Mesendoderm (in vitro differentiated cells): ENCODE data around the gene GNAQ.
"Not testable (repeated sequence)": the region's sequence is repeated elsewhere in the genome, so short reads cannot be mapped to it uniquely, and the experiment has no call there.

ENCODE experiments used
- DNase-seq: peaks from one replicate; pipeline ENCODE4 v3.0.0; 2013
- H2AK5ac ChIP-seq: 2 replicates; pipeline ENCODE4 v1.6.1; 2013; ENCODE audit warnings: low read length, inconsistent platforms
- H2BK120ac ChIP-seq: 2 replicates; pipeline ENCODE4 v1.6.1; 2013; ENCODE audit warnings: low read depth, mild to moderate bottlenecking, low read length, moderate library complexity, mixed read lengths
- H2BK15ac ChIP-seq: replicated peaks from 2 replicates; pipeline ENCODE4 v1.6.1; 2013; ENCODE audit warnings: low read depth, mild to moderate bottlenecking, moderate library complexity
- H2BK5ac ChIP-seq: 2 replicates; pipeline ENCODE4 v1.6.1; 2013; ENCODE audit warnings: low read length, inconsistent platforms
- H3K18ac ChIP-seq: 2 replicates; pipeline ENCODE4 v1.6.1; 2013; ENCODE audit warnings: mild to moderate bottlenecking, low read length, mixed read lengths
- H3K23ac ChIP-seq: one replicate; pipeline ENCODE4 v1.6.1; 2013; ENCODE audit warnings: low read length
- H3K27ac ChIP-seq: 2 replicates; pipeline ENCODE4 v1.5.1; 2013; ENCODE audit warnings: low read depth, mild to moderate bottlenecking, inconsistent platforms, low read length, moderate library complexity
- H3K27me3 ChIP-seq: 2 replicates; pipeline ENCODE4 v1.6.1; 2013; ENCODE audit warnings: low read length, control low read depth, mild to moderate bottlenecking, inconsistent platforms; ENCODE audit not compliant: insufficient read depth, poor library complexity
- H3K36me3 ChIP-seq: 2 replicates; pipeline ENCODE4 v1.6.1; 2013; ENCODE audit warnings: low read length, inconsistent platforms; ENCODE audit not compliant: control insufficient read depth, insufficient read depth
- H3K4ac ChIP-seq: one replicate; pipeline ENCODE4 v1.6.1; 2013; ENCODE audit warnings: low read depth, mild to moderate bottlenecking, low read length, moderate library complexity
- H3K4me1 ChIP-seq: 2 replicates; pipeline ENCODE4 v1.6.1; 2013; ENCODE audit warnings: low read depth, low read length, inconsistent platforms; ENCODE audit not compliant: control insufficient read depth
- H3K4me2 ChIP-seq: 2 replicates; pipeline ENCODE4 v1.6.1; 2013; ENCODE audit warnings: low read length
- H3K4me3 ChIP-seq: 2 replicates; pipeline ENCODE4 v1.5.1; 2013; ENCODE audit warnings: mild to moderate bottlenecking, low read length
- H3K56ac ChIP-seq: one replicate; pipeline ENCODE4 v1.6.1; 2013; ENCODE audit warnings: low read length
- H3K79me1 ChIP-seq: 2 replicates; pipeline ENCODE4 v1.6.1; 2013; ENCODE audit warnings: low read length, inconsistent platforms
- H3K79me2 ChIP-seq: 2 replicates; pipeline ENCODE4 v1.6.1; 2013; ENCODE audit warnings: mild to moderate bottlenecking, low read length; ENCODE audit not compliant: control insufficient read depth, insufficient read depth
- H3K9ac ChIP-seq: 2 replicates; pipeline ENCODE4 v1.6.1; 2013; ENCODE audit warnings: low read length, inconsistent platforms
- H4K5ac ChIP-seq: one replicate; pipeline ENCODE4 v1.6.1; 2013; ENCODE audit warnings: low read length
- H4K8ac ChIP-seq: one replicate; pipeline ENCODE4 v1.6.1; 2013; ENCODE audit warnings: low read depth, mild to moderate bottlenecking, control low read depth, low read length, moderate library complexity
- WGBS: extraction: QIAGEN DNeasy Blood & Tissue Kit; methylation state at CpG from one replicate; pipeline ENCODE4 v1.1.7; 2013; ENCODE audit warnings: low lambda C conversion rate, missing lambda C conversion rate; ENCODE audit not compliant: insufficient coverage; ENCODE audit errors: extremely low coverage; 5-methylcytosine and 5-hydroxymethylcytosine counted together

GNAQ gene

DNA sequence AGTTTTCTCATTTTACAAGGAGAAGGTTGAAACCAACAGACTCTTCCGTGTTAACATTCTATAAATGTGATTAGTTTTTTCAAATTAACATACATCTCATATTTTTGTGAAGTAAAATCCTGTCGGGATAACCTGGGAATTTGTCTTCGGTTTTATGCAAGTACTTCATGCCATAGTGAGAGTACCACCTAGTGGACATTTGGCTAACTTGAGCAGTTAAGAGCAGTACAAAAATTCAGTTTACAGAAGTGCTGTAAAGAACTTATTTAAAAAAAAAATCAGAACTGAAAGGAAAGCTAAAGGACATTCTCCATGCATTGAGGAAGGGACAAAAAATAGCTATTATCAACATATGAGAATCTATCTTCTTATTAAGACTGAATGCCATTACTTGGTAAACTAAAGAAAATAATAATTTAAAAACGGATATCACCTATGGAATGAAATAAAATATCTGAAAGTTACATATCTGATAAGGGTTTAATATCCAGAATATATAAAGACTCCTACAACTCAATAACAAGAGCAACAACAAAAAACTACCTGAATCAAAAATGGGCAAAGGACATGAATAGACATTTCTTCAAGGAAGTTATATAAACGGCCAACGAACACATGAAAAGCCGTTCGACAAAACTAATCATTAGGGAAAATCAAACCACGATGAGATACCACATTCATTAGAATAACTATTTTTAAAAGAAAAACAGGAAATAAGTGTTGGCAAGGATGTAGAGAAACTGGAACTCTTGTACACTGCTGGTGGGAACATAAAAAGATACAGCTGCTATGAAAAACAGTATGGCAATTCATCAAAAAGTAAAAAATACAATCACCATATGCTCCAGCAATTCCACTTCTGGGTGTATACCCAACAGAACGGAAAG lies 266.5 kb downstream of the GNAQ start:
- Histone ChIP-seq H2BK5ac (no peak overlapping the region), H3K79me1 (no peaks in the 10 kb centered on the region), H3K27ac (no peak overlapping the region), H3K4me1 (no peaks in the 10 kb centered on the region), H3K4me3 (no peak overlapping the region), H3K23ac (no peak overlapping the region), H2BK120ac (no peak overlapping the region), H3K27me3 (no peaks in the 10 kb centered on the region), H3K79me2 (no peaks in the 10 kb centered on the region), H3K56ac (no peak overlapping the region), H4K5ac (no peak overlapping the region), H4K8ac (no peak overlapping the region), H3K9ac (no peak overlapping the region), H3K4ac (no peak overlapping the region), H3K4me2 (no peak overlapping the region), H3K18ac (no peak overlapping the region), H2BK15ac (no peak overlapping the region), H3K36me3 (no peaks in the 10 kb centered on the region), H2AK5ac (no peak overlapping the region)
- peak; percentile 65 for DNase-seq
- no CpG with 5 or more reads among the region's 10 CpGs for WGBS

DNA sequence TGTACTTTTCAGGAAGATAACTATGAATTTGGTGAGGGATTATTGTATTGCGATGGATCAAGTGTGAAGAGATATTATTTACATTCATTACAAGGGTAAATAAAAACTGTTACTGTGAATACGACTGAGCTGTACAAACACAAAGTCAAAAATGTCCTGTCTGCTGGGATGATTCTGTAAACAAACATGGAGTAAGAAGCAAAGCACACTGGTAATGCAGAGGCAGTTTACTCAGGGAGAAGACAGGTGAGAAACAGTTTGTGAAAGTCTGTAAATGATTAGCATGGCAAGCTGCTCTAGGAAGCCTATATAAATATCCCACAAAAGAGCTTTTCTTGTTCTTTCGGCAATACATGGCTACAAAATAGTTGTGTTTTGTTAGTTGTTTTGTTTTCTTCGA lies 268.0 kb downstream of the GNAQ start:
- Histone ChIP-seq H3K23ac (no peak overlapping the region), H3K79me1 (no peaks in the 10 kb centered on the region), H3K79me2 (no peaks in the 10 kb centered on the region), H2BK120ac (no peak overlapping the region), H4K8ac (no peak overlapping the region), H3K4me3 (no peak overlapping the region), H3K27me3 (no peaks in the 10 kb centered on the region), H2BK5ac (no peak overlapping the region), H3K56ac (no peak overlapping the region), H3K18ac (no peak overlapping the region), H2BK15ac (no peak overlapping the region), H3K4me2 (no peak overlapping the region), H3K36me3 (no peaks in the 10 kb centered on the region), H3K27ac (no peak overlapping the region), H3K9ac (no peak overlapping the region), H3K4me1 (no peaks in the 10 kb centered on the region), H2AK5ac (no peak overlapping the region), H4K5ac (no peak overlapping the region), H3K4ac (no peak overlapping the region)
- WGBS, result 100% methylated on average over 2 of the region's 4 CpGs
- no peak for DNase-seq

DNA sequence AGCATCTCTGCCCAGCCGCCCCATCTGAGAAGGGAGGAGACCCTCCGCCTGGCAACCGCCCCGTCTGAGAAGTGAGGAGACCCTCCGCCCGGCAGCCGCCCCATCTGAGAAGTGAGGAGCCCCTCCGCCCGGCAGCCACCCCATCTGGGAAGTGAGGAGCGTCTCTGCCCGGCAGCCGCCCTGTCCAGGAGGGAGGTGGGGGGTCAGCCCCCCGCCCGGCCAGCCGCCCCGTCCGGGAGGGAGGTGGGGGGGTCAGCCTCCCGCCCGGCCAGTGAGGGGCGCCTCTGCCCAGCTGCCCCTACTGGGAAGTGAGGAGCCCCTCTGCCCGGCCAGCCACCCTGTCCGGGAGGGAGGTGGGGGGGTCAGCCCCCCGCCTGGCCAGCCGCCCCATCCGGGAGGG lies 270.7 kb downstream of the GNAQ start:
- H3K9ac ChIP-seq, H3K18ac ChIP-seq, H2BK120ac ChIP-seq, H3K4me3 ChIP-seq, H3K27ac ChIP-seq, DNase-seq, H2BK15ac ChIP-seq, H3K56ac ChIP-seq, H2BK5ac ChIP-seq, H3K4me1 ChIP-seq, H2AK5ac ChIP-seq, H3K4me2 ChIP-seq, H3K23ac ChIP-seq, H3K79me2 ChIP-seq, H3K27me3 ChIP-seq, H3K79me1 ChIP-seq, H4K8ac ChIP-seq, H4K5ac ChIP-seq, H3K36me3 ChIP-seq, H3K4ac ChIP-seq: not testable (repeated sequence)
- WGBS, result no CpG with 5 or more reads among the region's 25 CpGs

DNA sequence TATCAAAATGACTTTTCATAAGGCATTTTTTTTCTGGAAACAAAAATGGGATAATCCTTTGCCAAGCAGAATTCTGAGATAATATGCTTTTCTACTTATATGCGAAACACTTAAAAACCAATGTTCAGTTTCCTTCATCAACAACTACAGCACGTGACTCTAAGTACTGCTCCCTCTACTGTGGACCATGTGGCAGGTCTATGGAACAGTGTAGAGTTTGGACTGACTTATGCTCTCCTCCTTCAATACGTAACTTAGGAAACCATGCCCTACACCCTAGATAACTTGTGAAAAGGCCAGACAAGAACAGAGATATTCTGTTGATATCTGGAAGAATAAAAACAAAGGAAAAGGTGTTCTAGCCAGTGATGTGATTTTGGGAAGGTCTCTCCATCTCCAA lies 272.2 kb downstream of the GNAQ start:
- Histone ChIP-seq H3K56ac (no peak overlapping the region), H3K4ac (no peak overlapping the region), H3K36me3 (no peaks in the 10 kb centered on the region), H3K27me3 (no peaks in the 10 kb centered on the region), H2AK5ac (no peak overlapping the region), H2BK15ac (no peak overlapping the region), H3K79me1 (no peaks in the 10 kb centered on the region), H4K5ac (no peak overlapping the region), H3K4me1 (no peaks in the 10 kb centered on the region), H3K27ac (no peak overlapping the region), H4K8ac (no peak overlapping the region), H3K4me3 (no peak overlapping the region), H3K79me2 (no peaks in the 10 kb centered on the region), H3K4me2 (no peak overlapping the region), H2BK5ac (no peak overlapping the region), H3K23ac (no peak overlapping the region), H3K9ac (no peak overlapping the region), H3K18ac (no peak overlapping the region), H2BK120ac (no peak overlapping the region)
- no CpG with 5 or more reads among the region's 3 CpGs for WGBS
- no peak for DNase-seq

DNA sequence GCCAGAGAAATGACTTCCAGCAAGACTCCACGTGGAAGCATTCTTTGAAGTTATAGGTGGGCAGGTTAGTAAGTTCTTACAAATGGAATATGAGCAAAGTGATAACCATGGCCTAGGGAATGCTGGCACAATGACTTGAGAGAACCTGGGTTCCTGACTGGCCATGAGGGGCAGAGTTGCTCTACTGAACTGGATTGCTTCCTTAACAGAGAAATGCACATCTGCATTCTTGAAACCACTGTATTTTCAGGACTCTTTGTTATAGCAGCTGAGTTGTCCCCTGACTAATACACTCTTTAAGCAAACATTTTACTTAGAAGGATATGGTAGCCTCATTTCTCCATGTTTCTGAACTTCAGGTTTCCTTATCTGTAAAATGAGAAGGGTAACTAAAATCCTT lies 275.2 kb downstream of the GNAQ start:
- H3K23ac ChIP-seq, result no peak overlapping the region
- no peaks in the 10 kb centered on the region for H3K79me1 ChIP-seq
- no peaks in the 10 kb centered on the region for H3K27me3 ChIP-seq
- no CpG with 5 or more reads among the region's 1 CpG for WGBS
- DNase-seq, result peak; percentile 13
- no peak overlapping the region for H3K4ac ChIP-seq
- H3K18ac ChIP-seq, result no peak overlapping the region
- no peak overlapping the region for H3K27ac ChIP-seq
- no peak overlapping the region for H3K56ac ChIP-seq
- H2BK15ac ChIP-seq, result no peak overlapping the region
- H3K4me3 ChIP-seq, result no peak overlapping the region
- no peak overlapping the region for H2BK120ac ChIP-seq
- no peak overlapping the region for H4K8ac ChIP-seq
- H3K4me2 ChIP-seq, result no peak overlapping the region
- no peaks in the 10 kb centered on the region for H3K4me1 ChIP-seq
- H3K9ac ChIP-seq, result no peak overlapping the region
- H4K5ac ChIP-seq, result no peak overlapping the region
- no peak overlapping the region for H2BK5ac ChIP-seq
- no peaks in the 10 kb centered on the region for H3K79me2 ChIP-seq
- H3K36me3 ChIP-seq, result no peaks in the 10 kb centered on the region
- no peak overlapping the region for H2AK5ac ChIP-seq

DNA sequence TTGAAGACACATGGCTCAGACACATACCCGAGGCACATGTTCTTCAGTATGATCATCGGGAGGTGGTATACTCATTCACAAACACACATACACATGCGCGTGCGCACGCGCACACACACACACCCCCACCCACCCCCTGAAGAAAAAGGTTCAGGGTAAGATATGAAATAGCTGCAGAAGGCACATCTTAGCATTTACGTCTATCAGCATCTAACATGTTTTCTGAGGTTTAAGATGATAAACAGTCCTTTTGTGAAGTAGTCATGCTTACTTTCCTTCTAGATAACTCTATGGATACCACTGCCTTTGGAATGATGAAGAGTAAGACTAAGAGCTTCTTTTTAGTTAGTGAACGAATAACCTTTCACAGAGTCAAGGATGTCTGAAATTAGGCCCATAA lies 278.4 kb downstream of the GNAQ start:
- WGBS, result no CpG with 5 or more reads among the region's 9 CpGs
- no peaks in the 10 kb centered on the region for H3K4me1 ChIP-seq
- no peaks in the 10 kb centered on the region for H3K79me1 ChIP-seq
- no peak overlapping the region for H3K56ac ChIP-seq
- no peak overlapping the region for H4K5ac ChIP-seq
- H4K8ac ChIP-seq, result no peak overlapping the region
- H2AK5ac ChIP-seq, result no peak overlapping the region
- no peak overlapping the region for H3K4me2 ChIP-seq
- no peak for DNase-seq
- H3K36me3 ChIP-seq, result no peaks in the 10 kb centered on the region
- H3K79me2 ChIP-seq, result no peaks in the 10 kb centered on the region
- H3K27me3 ChIP-seq, result no peaks in the 10 kb centered on the region
- H3K9ac ChIP-seq, result no peak overlapping the region
- H3K23ac ChIP-seq, result no peak overlapping the region
- H3K18ac ChIP-seq, result no peak overlapping the region
- H2BK15ac ChIP-seq, result no peak overlapping the region
- no peak overlapping the region for H3K4ac ChIP-seq
- H2BK120ac ChIP-seq, result no peak overlapping the region
- H3K4me3 ChIP-seq, result no peak overlapping the region
- H3K27ac ChIP-seq, result no peak overlapping the region
- no peak overlapping the region for H2BK5ac ChIP-seq
